GM23338 (cell line): ENCODE measurements around the gene TIGAR. TPM values are rescaled to one million over a fixed set of nuclear protein-coding genes. Genes with fewer than 3 reads are reported as not detected.

ENCODE experiments used
- ATAC-seq: fragments of 200-7000 bp; cut with Tn5 transposase; 3 replicates; pipeline ENCODE4 v1.9.1; 2020
- DNase-seq: peaks from one replicate; pipeline ENCODE4 v3.0.0-alpha.2; 2015; ENCODE audit warnings: low spot score
- H2AFZ ChIP-seq: fragments of 200-600 bp; sonication (generic); 2 replicates; pipeline ENCODE4 v1.8.0; 2016; ENCODE audit warnings: antibody characterized with exemption, mild to moderate bottlenecking, moderate library complexity
- H3F3A ChIP-seq: fragments of 200-600 bp; sonication (generic); replicated peaks from 2 replicates; pipeline ENCODE4 v1.8.0; 2017; ENCODE audit warnings: antibody characterized with exemption, mixed run types, low read depth
- H3K27ac ChIP-seq: fragments of 200-600 bp; sonication (generic); 2 replicates; pipeline ENCODE4 v1.6.1; 2016; ENCODE audit warnings: low read depth
- H3K27me3 ChIP-seq: fragments of 200-600 bp; sonication (generic); 2 replicates; pipeline ENCODE4 v1.8.0; 2016; ENCODE audit warnings: mild to moderate bottlenecking, mixed run types, moderate library complexity; ENCODE audit not compliant: insufficient read depth
- H3K36me3 ChIP-seq: fragments of 200-600 bp; sonication (generic); 2 replicates; pipeline ENCODE4 v1.8.0; 2016; ENCODE audit warnings: mild to moderate bottlenecking; ENCODE audit not compliant: insufficient read depth
- H3K4me1 ChIP-seq: fragments of 200-600 bp; sonication (generic); 2 replicates; pipeline ENCODE4 v1.8.0; 2016; ENCODE audit warnings: mild to moderate bottlenecking, moderate library complexity; ENCODE audit not compliant: insufficient read depth
- H3K4me2 ChIP-seq: fragments of 200-600 bp; sonication (generic); 2 replicates; pipeline ENCODE4 v1.7.1; 2017; ENCODE audit warnings: mixed run types
- H3K4me3 ChIP-seq: fragments of 200-600 bp; sonication (generic); 2 replicates; pipeline ENCODE4 v1.6.1; 2016; ENCODE audit warnings: mixed run types
- H3K79me2 ChIP-seq: fragments of 200-600 bp; sonication (generic); replicated peaks from 2 replicates; pipeline ENCODE4 v1.8.0; 2017; ENCODE audit warnings: mild to moderate bottlenecking; ENCODE audit not compliant: insufficient read depth
- H3K9me2 ChIP-seq: fragments of 200-600 bp; sonication (generic); 2 replicates; pipeline ENCODE4 v1.8.0; 2017; ENCODE audit not compliant: insufficient read depth
- H4K20me1 ChIP-seq: fragments of 200-600 bp; sonication (generic); replicated peaks from 2 replicates; pipeline ENCODE4 v1.8.0; 2017; ENCODE audit warnings: mild to moderate bottlenecking; ENCODE audit not compliant: insufficient read depth
- H3K27ac Mint-ChIP-seq: 2 replicates; pipeline ENCODE4 v1.8.0; 2020; ENCODE audit warnings: inconsistent platforms, mild to moderate bottlenecking, moderate library complexity, mixed read lengths
- H3K27me3 Mint-ChIP-seq: 3 replicates; pipeline ENCODE4 v1.8.0; 2022; ENCODE audit warnings: low read depth, mild to moderate bottlenecking, moderate library complexity, mixed read lengths, inconsistent platforms; ENCODE audit not compliant: insufficient read depth, poor library complexity
- H3K36me3 Mint-ChIP-seq: 3 replicates; pipeline ENCODE4 v1.8.0; 2021; ENCODE audit warnings: low read depth, mild to moderate bottlenecking, inconsistent platforms, moderate library complexity, mixed read lengths
- H3K4me1 Mint-ChIP-seq: 3 replicates; pipeline ENCODE4 v1.8.0; 2020; ENCODE audit warnings: mild to moderate bottlenecking, inconsistent platforms, mixed read lengths
- H3K4me3 Mint-ChIP-seq: 3 replicates; pipeline ENCODE4 v1.8.0; 2021; ENCODE audit warnings: moderate library complexity, mild to moderate bottlenecking, inconsistent platforms, mixed read lengths
- H3K9me3 Mint-ChIP-seq: 3 replicates; pipeline ENCODE4 v1.8.0; 2020; ENCODE audit warnings: moderate library complexity, mild to moderate bottlenecking, inconsistent platforms, mixed read lengths
- CREB1 ChIP-seq: fragments of 250-450 bp; sonication (Bioruptor Pico); IDR thresholded peaks from 2 replicates; pipeline ENCODE4 v1.5.0; 2020; ENCODE audit warnings: low read depth, mild to moderate bottlenecking, moderate library complexity
- CTCF ChIP-seq, 2 experiments: fragments of 200-600 bp in 1 of 2; sonication (generic) in 1 of 2; conservative IDR thresholded peaks; 2 replicates each; pipeline versions ENCODE4 v1.5.1 to v1.6.1; 2016 to 2017; ENCODE audit warnings: antibody characterized with exemption in 2 of 2, low read depth in 2 of 2, mild to moderate bottlenecking in 2 of 2, moderate library complexity in 1 of 2
- ETS1 ChIP-seq: IDR thresholded peaks from 2 replicates; pipeline ENCODE4 v1.6.1; 2016; ENCODE audit warnings: antibody characterized with exemption
- EZH2 ChIP-seq: fragments of 200-600 bp; sonication (generic); IDR thresholded peaks from one replicate; pipeline ENCODE4 v1.8.0; 2017; ENCODE audit warnings: antibody characterized with exemption, mild to moderate bottlenecking, low read depth; ENCODE audit not compliant: unreplicated experiment
- EZH2phosphoT487 ChIP-seq: fragments of 200-600 bp; sonication (generic); IDR thresholded peaks from one replicate; pipeline ENCODE4 v1.8.1; 2018; ENCODE audit warnings: antibody characterized with exemption; ENCODE audit not compliant: unreplicated experiment
- JUNB ChIP-seq: IDR thresholded peaks from one replicate; pipeline ENCODE4 v1.6.1; 2016; ENCODE audit warnings: antibody characterized with exemption; ENCODE audit not compliant: unreplicated experiment
- NANOG ChIP-seq: IDR thresholded peaks from 2 replicates; pipeline ENCODE4 v1.6.1; 2016; ENCODE audit warnings: antibody characterized with exemption, borderline replicate concordance
- REST ChIP-seq: IDR thresholded peaks from one replicate; pipeline ENCODE4 v1.6.1; 2018; ENCODE audit warnings: antibody characterized with exemption; ENCODE audit not compliant: unreplicated experiment
- STAT1 ChIP-seq: IDR thresholded peaks from one replicate; pipeline ENCODE4 v1.6.1; 2016; ENCODE audit warnings: antibody characterized with exemption; ENCODE audit not compliant: unreplicated experiment
- ZNF114 ChIP-seq: fragments of 250-450 bp; sonication (Bioruptor Pico); IDR thresholded peaks from 2 replicates; pipeline ENCODE4 v1.5.0; 2020; ENCODE audit warnings: mild to moderate bottlenecking, moderate library complexity
- ZNF331 ChIP-seq: fragments of 250-450 bp; sonication (Bioruptor Pico); IDR thresholded peaks from 2 replicates; pipeline ENCODE4 v1.5.0; 2020; ENCODE audit warnings: low read depth, mild to moderate bottlenecking, moderate library complexity
- polyA plus RNA-seq: library from polyadenylated mRNA; unstranded; fragments of >200 nt; fragmentation: Nextera tagmentation; extraction: Ambion mirVana; gene quantifications from 2 replicates; pipeline ENCODE4 v1.2.1, GENCODE V29; 2016
- total RNA-seq: library from RNA; depleted of rRNA; stranded (reverse); fragments of >200 nt; shearing (Covaris generic); gene quantifications from 2 replicates; pipeline ENCODE4 v1.2.3, GENCODE V29; 2014

TIGAR gene
- total and polyA plus RNA-seq, 2 experiments from 2014 or later, result 10.4 to 13.3 TPM

- H3K9me2 ChIP-seq, result 0 out of 2 replicates have a peak, but pooled peaks cover 3% of the 10 kb centered on the region
- Mint-ChIP-seq H3K27ac (no peak overlapping the region), H3K36me3 (no peaks in the 10 kb centered on the region), H3K9me3 (no peaks in the 10 kb centered on the region), H3K27me3 (peaks cover 5% of the 10 kb centered on the region), H3K4me3 (no peak overlapping the region), H3K4me1 (no peaks in the 10 kb centered on the region)
- DNase-seq, result no peak
- H4K20me1 ChIP-seq, result no peaks in the 10 kb centered on the region
- ATAC-seq, result no peak
- no peak overlapping the region for H3K4me2 ChIP-seq
- H3K4me3 ChIP-seq, result no peak overlapping the region
- no peak overlapping the region for H3K27ac ChIP-seq
- no peaks in the 10 kb centered on the region for H3K36me3 ChIP-seq
- H2AFZ ChIP-seq, result no peak overlapping the region
- TF ChIP-seq JUNB, result no peak
- no peak for TF ChIP-seq ETS1
- no peak for TF ChIP-seq EZH2phosphoT487
- no peak for TF ChIP-seq REST
- no peaks in the 10 kb centered on the region for H3K27me3 ChIP-seq
- H3K79me2 ChIP-seq, result no peaks in the 10 kb centered on the region
- no peaks in the 10 kb centered on the region for H3K4me1 ChIP-seq
- H3F3A ChIP-seq, result no peaks in the 10 kb centered on the region
Observed at GRCh38 chr12:4388662-4389061, 67.6 kb downstream of the TIGAR start.

DNA sequence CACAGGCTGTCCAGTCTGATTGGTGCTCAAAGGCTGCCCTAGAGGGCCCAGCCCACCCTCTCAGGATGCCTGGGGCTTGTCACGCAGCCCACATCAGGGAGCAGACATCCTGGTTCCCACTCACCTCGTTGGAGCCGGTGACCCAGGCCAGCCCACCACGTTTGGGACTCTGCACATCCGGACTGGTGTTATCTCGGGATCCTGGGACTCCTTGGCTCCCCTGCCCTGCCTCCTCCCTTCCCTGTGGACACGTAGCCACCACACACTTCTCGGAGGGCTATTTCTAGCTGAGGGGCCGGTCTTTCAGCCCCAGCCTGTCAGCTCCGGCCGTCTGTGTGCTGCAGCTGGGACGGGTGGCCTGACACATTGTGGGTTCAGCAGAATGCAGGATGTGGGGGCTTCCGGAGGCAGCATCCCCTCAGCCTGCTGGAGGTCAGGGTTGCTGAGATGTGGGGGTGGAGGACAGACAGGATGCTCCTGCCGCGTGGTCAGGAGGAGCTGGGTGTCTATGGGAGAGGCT is 71.3 kb downstream of the TIGAR start:
- no peak for TF ChIP-seq REST
- no peak for TF ChIP-seq CREB1 (CRISPR knock-in tag)
- TF ChIP-seq STAT1, result no peak
- TF ChIP-seq ZNF331 (CRISPR knock-in tag), result no peak
- no peak for TF ChIP-seq EZH2
- TF ChIP-seq EZH2phosphoT487, result no peak
- no peak for TF ChIP-seq NANOG
- no peak for TF ChIP-seq ZNF114 (CRISPR knock-in tag)
- no peak for TF ChIP-seq ETS1
- TF ChIP-seq CTCF (conservative IDR thresholded peaks at IDR 0.05; ENCODE audit: low read depth in 2 of 2), result no peak
- TF ChIP-seq JUNB, result no peak
- H3K4me1 ChIP-seq, result no peaks in the 10 kb centered on the region
- no peaks in the 10 kb centered on the region for H4K20me1 ChIP-seq
- no peak overlapping the region for H3K27ac Mint-ChIP-seq
- no peaks in the 10 kb centered on the region; the same call in 2 of the 3 replicates for H3K9me3 Mint-ChIP-seq
- H3K4me3 ChIP-seq, result no peak overlapping the region
- H3K9me2 ChIP-seq, result peaks cover 12% of the 10 kb centered on the region; the same call in 1 of the 2 replicates
- H3K36me3 ChIP-seq, result no peaks in the 10 kb centered on the region
- H3K36me3 Mint-ChIP-seq, result no peaks in the 10 kb centered on the region
- ATAC-seq (no peak), DNase-seq (no peak)
- H3K4me1 Mint-ChIP-seq, result no peaks in the 10 kb centered on the region; the same call in 2 of the 3 replicates
- H3K27me3 Mint-ChIP-seq, result peaks cover 5% of the 10 kb centered on the region
- no peak overlapping the region for H2AFZ ChIP-seq
- H3K27ac ChIP-seq, result no peak overlapping the region
- H3F3A ChIP-seq, result no peaks in the 10 kb centered on the region
- no peak overlapping the region for H3K4me2 ChIP-seq
- H3K4me3 Mint-ChIP-seq, result no peak overlapping the region
- H3K27me3 ChIP-seq, result no peaks in the 10 kb centered on the region
- H3K79me2 ChIP-seq, result no peaks in the 10 kb centered on the region
